NCI-H1694 treated with DMSO at 0.1 percent for 48 hours (cell line): ENCODE results near the gene JAGN1.
"Not testable (repeated sequence)": the region's sequence is repeated elsewhere in the genome, so short reads cannot be mapped to it uniquely, and the experiment has no call there.

Source experiments
- DNase-seq: peaks from one replicate; lab custom pipeline; 2025; lab: John Stamatoyannopoulos, UW

The JAGN1 gene

GRCh38 chr3:9890249-9891071 lies at the start of gene JAGN1:
JAGN1 (plus strand) TSS chr3:9890610; CDS start chr3:9890723, 113 bp downstream.
- DNase-seq = peak; percentile 24

GRCh38 chr3:9841015-9841414 lies 49.4 kb upstream of the JAGN1 start:
- no peak for DNase-seq

GRCh38 chr3:9843715-9844438 lies 46.5 kb upstream of the JAGN1 start, which contains the start of gene RPUSD3:
RPUSD3 (minus strand) TSS chr3:9844008; CDS start chr3:9843990, 18 bp downstream.
- peak; percentile 55 for DNase-seq

- DNase-seq = no peak
These were observed 44.2 kb upstream of the JAGN1 start for GRCh38 chr3:9846231-9846630.

- DNase-seq = no peak
These were observed 43.4 kb upstream of the JAGN1 start for GRCh38 chr3:9846931-9847488.

- not testable (repeated sequence) for DNase-seq
These were observed 42.5 kb upstream of the JAGN1 start for GRCh38 chr3:9847870-9848269.

- peak; percentile 2 for DNase-seq
These were observed 41.5 kb upstream of the JAGN1 start for GRCh38 chr3:9848860-9849259.

- DNase-seq = not testable (repeated sequence)
These were observed 39.0 kb upstream of the JAGN1 start for GRCh38 chr3:9851383-9851782.

GRCh38 chr3:9851926-9852325 lies 38.5 kb upstream of the JAGN1 start:
- not testable (repeated sequence) for DNase-seq

- no peak for DNase-seq
These were observed 37.9 kb upstream of the JAGN1 start for GRCh38 chr3:9852528-9852927.

- not testable (repeated sequence) for DNase-seq
These were observed 36.0 kb upstream of the JAGN1 start for GRCh38 chr3:9854291-9854940.

GRCh38 chr3:9855594-9855993 lies 34.8 kb upstream of the JAGN1 start:
- no peak for DNase-seq

GRCh38 chr3:9859530-9860025 lies 30.8 kb upstream of the JAGN1 start:
- DNase-seq = no peak

GRCh38 chr3:9861201-9861600 lies 29.2 kb upstream of the JAGN1 start:
- no peak for DNase-seq

GRCh38 chr3:9861626-9862130 lies 28.7 kb upstream of the JAGN1 start:
- no peak for DNase-seq

GRCh38 chr3:9862391-9863057 lies 27.9 kb upstream of the JAGN1 start:
- DNase-seq = no peak

- DNase-seq = no peak
These were observed 27.2 kb upstream of the JAGN1 start for GRCh38 chr3:9863058-9863772.

- no peak for DNase-seq
These were observed 26.0 kb upstream of the JAGN1 start for GRCh38 chr3:9864200-9864927.

GRCh38 chr3:9865125-9865637 lies 25.2 kb upstream of the JAGN1 start:
- DNase-seq = not testable (repeated sequence)

- DNase-seq = no peak
These were observed 23.8 kb upstream of the JAGN1 start for GRCh38 chr3:9866639-9867038.
